ENCODE results near the gene KLK11.
"Not testable (repeated sequence)": the region's sequence is repeated elsewhere in the genome, so short reads cannot be mapped to it uniquely, and the experiment has no call there.

DNA sequence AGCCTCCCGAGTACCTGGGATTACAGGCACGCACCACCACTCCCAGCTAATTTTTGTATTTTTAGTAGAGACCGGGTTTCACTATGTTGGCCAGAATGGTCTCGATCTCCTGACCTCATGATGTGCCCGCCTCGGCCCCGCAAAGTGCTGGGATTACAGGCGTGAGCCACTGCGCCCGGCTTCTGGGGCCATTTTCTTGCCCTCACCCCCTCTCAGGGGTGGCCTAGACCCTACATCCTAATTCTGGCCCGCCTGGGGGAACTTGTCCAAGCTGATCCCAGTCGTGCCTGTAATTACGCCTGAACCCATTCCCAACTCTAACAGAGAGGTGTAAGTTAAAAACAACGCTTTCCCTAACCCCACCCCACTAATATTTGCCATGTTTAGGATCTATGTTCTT, 42.0 kb downstream of the KLK11 start:
- TF ChIP-seq, protein P1, sequence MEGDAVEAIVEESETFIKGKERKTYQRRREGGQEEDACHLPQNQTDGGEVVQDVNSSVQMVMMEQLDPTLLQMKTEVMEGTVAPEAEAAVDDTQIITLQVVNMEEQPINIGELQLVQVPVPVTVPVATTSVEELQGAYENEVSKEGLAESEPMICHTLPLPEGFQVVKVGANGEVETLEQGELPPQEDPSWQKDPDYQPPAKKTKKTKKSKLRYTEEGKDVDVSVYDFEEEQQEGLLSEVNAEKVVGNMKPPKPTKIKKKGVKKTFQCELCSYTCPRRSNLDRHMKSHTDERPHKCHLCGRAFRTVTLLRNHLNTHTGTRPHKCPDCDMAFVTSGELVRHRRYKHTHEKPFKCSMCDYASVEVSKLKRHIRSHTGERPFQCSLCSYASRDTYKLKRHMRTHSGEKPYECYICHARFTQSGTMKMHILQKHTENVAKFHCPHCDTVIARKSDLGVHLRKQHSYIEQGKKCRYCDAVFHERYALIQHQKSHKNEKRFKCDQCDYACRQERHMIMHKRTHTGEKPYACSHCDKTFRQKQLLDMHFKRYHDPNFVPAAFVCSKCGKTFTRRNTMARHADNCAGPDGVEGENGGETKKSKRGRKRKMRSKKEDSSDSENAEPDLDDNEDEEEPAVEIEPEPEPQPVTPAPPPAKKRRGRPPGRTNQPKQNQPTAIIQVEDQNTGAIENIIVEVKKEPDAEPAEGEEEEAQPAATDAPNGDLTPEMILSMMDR (IDR thresholded peaks at IDR 0.05; ENCODE audit: borderline replicate concordance, extremely low read depth, low read length, poor library complexity, severe bottlenecking): not testable (repeated sequence)
- not testable (repeated sequence) for TF ChIP-seq EZH2 (IDR thresholded peaks at IDR 0.05; ENCODE audit: borderline replicate concordance, low read depth, low read length, severe bottlenecking)
